BJ (cell line): ENCODE data around the gene ATXN2. TPM values are rescaled to one million over a fixed set of nuclear protein-coding genes. Genes with fewer than 3 reads are reported as not detected.

Source experiments
- CTCF ChIA-PET: fragments of 350-600 bp; formaldehyde crosslinking; extraction: SDS; loops from one replicate; lab custom pipeline; 2021; ENCODE audit warnings: antibody characterized with exemption, inconsistent platforms; lab: Yijun Ruan, JAX
- POLR2A ChIA-PET: fragments of 300-600 bp; sonication (Branson Sonifier 250); formaldehyde crosslinking; extraction: SDS; loops from one replicate; lab custom pipeline; 2021; ENCODE audit warnings: antibody characterized with exemption; lab: Charles Lee
- DNase-seq: peaks from one replicate; pipeline ENCODE4 v3.0.0-alpha.2; 2011; ENCODE audit warnings: low read depth
- H3K27me3 ChIP-seq: 2 replicates; pipeline ENCODE4 v1.6.0; 2011; ENCODE audit warnings: low read length; ENCODE audit not compliant: control insufficient read depth, insufficient read depth
- H3K36me3 ChIP-seq: 2 replicates; pipeline ENCODE4 v1.5.1; 2011; ENCODE audit warnings: low read length; ENCODE audit not compliant: control insufficient read depth, insufficient read depth
- H3K4me3 ChIP-seq: 2 replicates; pipeline ENCODE4 v1.5.1; 2011; ENCODE audit warnings: low read depth, mild to moderate bottlenecking, control low read depth, low read length
- polyA plus RNA-seq: library from polyadenylated mRNA; depleted of rRNA; stranded (reverse); fragments of >200 nt; gene quantifications from 2 replicates; pipeline ENCODE4 v1.2.3, GENCODE V29; 2011
- TF ChIP-seq, protein P1 (sequence below): IDR thresholded peaks from 2 replicates; pipeline ENCODE4 v1.5.1; 2011; ENCODE audit warnings: low read depth, mild to moderate bottlenecking, control low read depth, inconsistent platforms, low read length, moderate library complexity; ENCODE audit not compliant: insufficient read depth

Gene ATXN2
- polyA plus RNA-seq, 1 experiment, result 30.3 TPM

DNA sequence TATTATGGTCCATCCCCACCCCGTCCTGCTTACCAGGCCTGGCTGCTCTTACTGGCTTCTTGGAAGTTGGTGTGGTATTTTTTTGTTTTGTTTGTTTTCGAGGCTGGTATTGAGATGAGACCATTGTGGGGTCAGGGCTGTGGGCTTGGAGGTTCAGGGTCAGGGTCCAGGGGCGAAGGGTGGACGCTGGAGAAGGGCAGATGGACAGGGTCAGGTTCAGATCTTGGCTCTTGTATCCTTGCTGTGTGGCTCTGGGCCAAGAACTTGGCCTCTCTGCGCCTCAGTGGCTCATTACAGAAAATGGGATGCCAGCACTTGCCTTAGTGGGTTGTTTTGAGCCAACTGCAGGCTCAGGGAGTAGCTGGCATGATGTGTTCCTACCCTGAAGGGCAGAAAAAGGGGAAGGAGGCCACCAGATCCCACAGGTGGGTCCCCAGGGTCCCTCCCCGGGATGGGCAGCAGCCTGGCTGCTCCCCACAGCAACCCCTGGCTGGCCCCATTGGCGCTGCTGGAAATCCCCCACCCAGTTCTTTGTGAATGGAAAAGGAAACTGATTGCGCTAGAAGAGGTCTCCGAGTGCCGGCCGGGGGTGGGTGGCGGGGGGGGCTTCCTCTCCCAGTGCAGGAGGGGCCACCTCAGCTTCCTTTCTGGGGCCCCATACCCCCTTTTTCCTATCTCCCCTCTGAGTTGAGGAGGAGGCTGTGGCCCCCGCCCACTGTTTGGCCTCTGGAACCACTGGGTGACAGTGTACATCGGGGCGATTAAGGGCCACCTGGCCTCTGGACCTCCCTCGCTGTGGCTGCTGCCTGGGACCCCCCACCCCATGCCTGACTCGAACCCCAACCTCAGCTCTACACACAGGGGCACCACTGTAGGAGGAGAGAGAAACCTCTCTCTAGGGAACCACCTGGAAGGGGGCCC is 168.4 kb downstream of the ATXN2 start:
- POLR2A ChIA-PET, result interaction anchor here (0.6 kb wide), 1 partner anchor 21 kb away, joined by 4 read pairs; no protein-coding TSS in a partner anchor
- H3K36me3 ChIP-seq, result peaks cover 1% of the 10 kb centered on the region; the same call in 1 of the 2 replicates
- no peak for DNase-seq
- CTCF ChIA-PET, result interaction anchor here (1.5 kb wide), 1 partner anchor 34 kb away, joined by 6 read pairs; no protein-coding TSS in a partner anchor
- H3K4me3 ChIP-seq, result no peak overlapping the region
- TF ChIP-seq, protein P1, sequence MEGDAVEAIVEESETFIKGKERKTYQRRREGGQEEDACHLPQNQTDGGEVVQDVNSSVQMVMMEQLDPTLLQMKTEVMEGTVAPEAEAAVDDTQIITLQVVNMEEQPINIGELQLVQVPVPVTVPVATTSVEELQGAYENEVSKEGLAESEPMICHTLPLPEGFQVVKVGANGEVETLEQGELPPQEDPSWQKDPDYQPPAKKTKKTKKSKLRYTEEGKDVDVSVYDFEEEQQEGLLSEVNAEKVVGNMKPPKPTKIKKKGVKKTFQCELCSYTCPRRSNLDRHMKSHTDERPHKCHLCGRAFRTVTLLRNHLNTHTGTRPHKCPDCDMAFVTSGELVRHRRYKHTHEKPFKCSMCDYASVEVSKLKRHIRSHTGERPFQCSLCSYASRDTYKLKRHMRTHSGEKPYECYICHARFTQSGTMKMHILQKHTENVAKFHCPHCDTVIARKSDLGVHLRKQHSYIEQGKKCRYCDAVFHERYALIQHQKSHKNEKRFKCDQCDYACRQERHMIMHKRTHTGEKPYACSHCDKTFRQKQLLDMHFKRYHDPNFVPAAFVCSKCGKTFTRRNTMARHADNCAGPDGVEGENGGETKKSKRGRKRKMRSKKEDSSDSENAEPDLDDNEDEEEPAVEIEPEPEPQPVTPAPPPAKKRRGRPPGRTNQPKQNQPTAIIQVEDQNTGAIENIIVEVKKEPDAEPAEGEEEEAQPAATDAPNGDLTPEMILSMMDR, result no peak
- H3K27me3 ChIP-seq, result no peaks in the 10 kb centered on the region

- TF ChIP-seq, protein P1, result no peak
- H3K36me3 ChIP-seq, result peaks cover 1% of the 10 kb centered on the region; the same call in 1 of the 2 replicates
- no peaks in the 10 kb centered on the region for H3K27me3 ChIP-seq
- POLR2A ChIA-PET, result no interaction called here
- no peak overlapping the region for H3K4me3 ChIP-seq
- CTCF ChIA-PET, result interaction anchor here (1.5 kb wide), 1 partner anchor 33 kb away, joined by 6 read pairs; no protein-coding TSS in a partner anchor
- no peak for DNase-seq
Observed at GRCh38 chr12:111429828-111430432, 169.2 kb downstream of the ATXN2 start.

DNA sequence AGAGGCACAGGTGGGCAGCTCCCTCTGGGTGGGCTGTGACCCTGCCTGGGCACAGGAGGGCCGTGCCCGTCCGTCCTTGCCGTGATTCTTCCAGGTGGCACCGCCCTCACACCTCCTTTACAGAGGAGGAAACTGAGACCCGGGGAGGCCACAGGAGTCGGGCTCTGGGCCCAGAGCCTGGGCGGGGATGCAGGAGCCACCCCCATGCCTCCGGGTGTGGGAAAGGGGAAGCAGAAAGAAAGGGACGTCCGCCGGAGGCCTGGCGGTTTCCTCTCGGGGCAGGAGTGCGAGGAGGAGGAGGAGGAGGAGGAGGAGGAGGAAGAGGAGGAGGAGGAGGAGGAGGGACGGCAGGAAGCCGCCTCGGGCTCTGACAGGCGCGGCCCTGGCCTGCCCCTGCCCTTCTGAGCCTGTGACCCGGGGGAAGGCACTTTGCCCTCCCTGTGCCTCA is 170.4 kb downstream of the ATXN2 start:
- ChIA-PET POLR2A (no interaction called here), CTCF (interaction anchor here (1.7 kb wide), 1 partner anchor 32 kb away, joined by 7 read pairs; no protein-coding TSS in a partner anchor)
- TF ChIP-seq, protein P1, result no peak
- Histone ChIP-seq H3K4me3 (no peak overlapping the region), H3K36me3 (peaks cover 1% of the 10 kb centered on the region), H3K27me3 (no peaks in the 10 kb centered on the region)
- no peak for DNase-seq

DNA sequence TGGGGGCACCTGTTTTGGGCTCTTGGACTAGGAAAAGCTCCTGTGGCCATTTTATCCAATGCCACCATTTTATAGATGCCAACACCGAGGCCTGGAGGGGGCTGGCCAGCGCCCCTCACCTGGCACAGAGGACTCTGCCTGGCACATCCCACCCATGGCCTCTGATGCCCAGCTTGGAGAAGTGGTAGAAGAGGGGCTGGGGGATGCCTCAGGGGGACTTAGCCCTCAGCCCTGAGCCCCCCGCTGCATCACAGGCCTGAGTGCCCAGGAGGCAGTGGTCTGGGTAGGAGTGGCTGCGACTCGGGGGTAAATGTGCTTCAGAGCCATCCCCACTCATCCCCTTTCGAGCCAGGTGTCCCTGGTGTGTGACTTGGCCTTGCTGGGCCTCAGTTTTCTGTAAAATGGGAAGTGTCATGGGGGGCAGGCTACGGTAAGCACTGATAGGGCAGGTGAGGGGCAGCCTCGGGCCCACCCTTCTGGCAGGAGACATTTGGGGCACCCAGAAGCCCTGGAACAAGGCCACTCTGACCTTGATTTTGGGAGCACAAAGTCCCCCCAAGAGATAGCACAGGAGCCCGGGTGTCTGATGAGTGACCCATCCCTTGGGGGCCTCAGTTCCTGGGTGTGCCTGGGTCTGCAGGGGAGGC is 170.9 kb downstream of the ATXN2 start:
- TF ChIP-seq, protein P1, result no peak
- Histone ChIP-seq H3K36me3 (peaks cover 1% of the 10 kb centered on the region), H3K4me3 (no peak overlapping the region), H3K27me3 (no peaks in the 10 kb centered on the region)
- ChIA-PET POLR2A (no interaction called here), CTCF (interaction anchor here (1.7 kb wide), 1 partner anchor 31 kb away, joined by 7 read pairs; no protein-coding TSS in a partner anchor)
- DNase-seq, result no peak
